Hepatocyte (in vitro differentiated cells): ENCODE measurements around the gene GRID2. TPM values are rescaled to one million over a fixed set of nuclear protein-coding genes. Genes with fewer than 3 reads are reported as not detected.

Experiments
- DNase-seq: peaks from one replicate; pipeline ENCODE4 v3.0.0-alpha.2; 2016; ENCODE audit warnings: low spot score
- H2AFZ ChIP-seq: fragments of 200-600 bp; sonication (generic); 2 replicates; pipeline ENCODE4 v1.6.0; 2016; ENCODE audit warnings: antibody characterized with exemption, mild to moderate bottlenecking
- H3K27ac ChIP-seq: fragments of 200-600 bp; sonication (generic); 2 replicates; pipeline ENCODE4 v1.5.1; 2016; ENCODE audit warnings: mild to moderate bottlenecking
- H3K27me3 ChIP-seq: fragments of 200-600 bp; sonication (generic); 2 replicates; pipeline ENCODE4 v1.6.1; 2016
- H3K36me3 ChIP-seq: fragments of 200-600 bp; sonication (generic); replicated peaks from 2 replicates; pipeline ENCODE4 v1.5.1; 2016; ENCODE audit warnings: low read depth; ENCODE audit not compliant: insufficient read depth
- H3K4me1 ChIP-seq: fragments of 200-600 bp; sonication (generic); 2 replicates; pipeline ENCODE4 v1.5.1; 2016; ENCODE audit warnings: mild to moderate bottlenecking, moderate library complexity; ENCODE audit not compliant: insufficient read depth
- H3K4me2 ChIP-seq: fragments of 200-600 bp; sonication (generic); 2 replicates; pipeline ENCODE4 v1.6.0; 2016
- H3K4me3 ChIP-seq: fragments of 200-600 bp; sonication (generic); 2 replicates; pipeline ENCODE4 v1.5.1; 2016; ENCODE audit warnings: mild to moderate bottlenecking
- H3K79me2 ChIP-seq: fragments of 200-600 bp; sonication (generic); 2 replicates; pipeline ENCODE4 v1.6.0; 2017; ENCODE audit warnings: mild to moderate bottlenecking
- H3K9me2 ChIP-seq: fragments of 200-600 bp; sonication (generic); replicated peaks from 2 replicates; pipeline ENCODE4 v1.6.0; 2017; ENCODE audit warnings: mild to moderate bottlenecking; ENCODE audit not compliant: insufficient read depth
- H3K9me3 ChIP-seq: fragments of 200-600 bp; sonication (generic); 2 replicates; pipeline ENCODE4 v1.5.1; 2016; ENCODE audit warnings: low read depth, mild to moderate bottlenecking
- H4K20me1 ChIP-seq: fragments of 200-600 bp; sonication (generic); 2 replicates; pipeline ENCODE4 v1.6.0; 2016; ENCODE audit warnings: mild to moderate bottlenecking; ENCODE audit not compliant: insufficient read depth, poor library complexity, severe bottlenecking
- EZH2 ChIP-seq: fragments of 200-600 bp; sonication (generic); IDR thresholded peaks from 2 replicates; pipeline ENCODE4 v1.6.1; 2016; ENCODE audit warnings: antibody characterized with exemption, mild to moderate bottlenecking, borderline replicate concordance
- EZH2phosphoT487 ChIP-seq: fragments of 200-600 bp; sonication (generic); IDR thresholded peaks from one replicate; pipeline ENCODE4 v1.6.1; 2018; ENCODE audit warnings: antibody characterized with exemption, mild to moderate bottlenecking, low read depth, moderate library complexity; ENCODE audit not compliant: unreplicated experiment, severe bottlenecking
- WGBS: methylation state at CpG from one replicate; pipeline ENCODE4 v1.1.6; 2016; ENCODE audit warnings: low lambda C conversion rate; ENCODE audit errors: missing lambda C conversion rate; 5-methylcytosine and 5-hydroxymethylcytosine counted together
- polyA plus RNA-seq: library from polyadenylated mRNA; unstranded; fragments of >200 nt; fragmentation: Nextera tagmentation; extraction: Ambion mirVana; gene quantifications from 2 replicates; pipeline ENCODE4 v1.2.1, GENCODE V29; 2016
- total RNA-seq: library from RNA; depleted of rRNA; stranded (reverse); fragments of >200 nt; gene quantifications from 2 replicates; pipeline ENCODE4 v1.2.3, GENCODE V29; 2014
- TF ChIP-seq, protein P1 (sequence below): fragments of 200-600 bp; sonication (generic); IDR thresholded peaks from 2 replicates; pipeline ENCODE4 v1.5.1; 2016; ENCODE audit warnings: antibody characterized with exemption, mild to moderate bottlenecking; ENCODE audit not compliant: poor library complexity

Gene GRID2
- total and polyA plus RNA-seq, 2 experiments from 2014 or later = 0.53 to 3.5 TPM

- WGBS = 100% methylated on average over 1 of the region's 1 CpG
- Histone ChIP-seq H4K20me1 (no peaks in the 10 kb centered on the region), H3K4me3 (no peak overlapping the region), H3K9me3 (no peaks in the 10 kb centered on the region), H3K27me3 (no peaks in the 10 kb centered on the region), H3K4me2 (no peak overlapping the region), H3K4me1 (no peaks in the 10 kb centered on the region), H3K27ac (no peak overlapping the region), H3K36me3 (no peaks in the 10 kb centered on the region), H3K9me2 (no peaks in the 10 kb centered on the region), H3K79me2 (no peaks in the 10 kb centered on the region), H2AFZ (no peak overlapping the region)
- TF ChIP-seq EZH2 (no peak), EZH2phosphoT487 (no peak)
- TF ChIP-seq, protein P1, sequence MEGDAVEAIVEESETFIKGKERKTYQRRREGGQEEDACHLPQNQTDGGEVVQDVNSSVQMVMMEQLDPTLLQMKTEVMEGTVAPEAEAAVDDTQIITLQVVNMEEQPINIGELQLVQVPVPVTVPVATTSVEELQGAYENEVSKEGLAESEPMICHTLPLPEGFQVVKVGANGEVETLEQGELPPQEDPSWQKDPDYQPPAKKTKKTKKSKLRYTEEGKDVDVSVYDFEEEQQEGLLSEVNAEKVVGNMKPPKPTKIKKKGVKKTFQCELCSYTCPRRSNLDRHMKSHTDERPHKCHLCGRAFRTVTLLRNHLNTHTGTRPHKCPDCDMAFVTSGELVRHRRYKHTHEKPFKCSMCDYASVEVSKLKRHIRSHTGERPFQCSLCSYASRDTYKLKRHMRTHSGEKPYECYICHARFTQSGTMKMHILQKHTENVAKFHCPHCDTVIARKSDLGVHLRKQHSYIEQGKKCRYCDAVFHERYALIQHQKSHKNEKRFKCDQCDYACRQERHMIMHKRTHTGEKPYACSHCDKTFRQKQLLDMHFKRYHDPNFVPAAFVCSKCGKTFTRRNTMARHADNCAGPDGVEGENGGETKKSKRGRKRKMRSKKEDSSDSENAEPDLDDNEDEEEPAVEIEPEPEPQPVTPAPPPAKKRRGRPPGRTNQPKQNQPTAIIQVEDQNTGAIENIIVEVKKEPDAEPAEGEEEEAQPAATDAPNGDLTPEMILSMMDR = no peak
- no peak for DNase-seq
Measured at GRCh38 chr4:93478805-93479204, 1175.0 kb downstream of the GRID2 start.

GRCh38 chr4:93480452-93480851 is 1176.7 kb downstream of the GRID2 start:
- Histone ChIP-seq H3K4me3 (no peak overlapping the region), H3K79me2 (no peaks in the 10 kb centered on the region), H3K36me3 (no peaks in the 10 kb centered on the region), H3K4me2 (no peak overlapping the region), H3K9me2 (no peaks in the 10 kb centered on the region), H3K27ac (no peak overlapping the region), H3K9me3 (no peaks in the 10 kb centered on the region), H3K4me1 (no peaks in the 10 kb centered on the region), H2AFZ (no peak overlapping the region), H4K20me1 (no peaks in the 10 kb centered on the region), H3K27me3 (no peaks in the 10 kb centered on the region)
- TF ChIP-seq EZH2phosphoT487 = no peak
- no peak for TF ChIP-seq EZH2
- TF ChIP-seq, protein P1 = no peak
- DNase-seq = no peak
- 93% methylated on average over 1 of the region's 1 CpG for WGBS

- TF ChIP-seq EZH2 = no peak
- no peak for TF ChIP-seq EZH2phosphoT487
- TF ChIP-seq, protein P1 = no peak
- no peaks in the 10 kb centered on the region for H3K9me3 ChIP-seq
- no peak overlapping the region for H2AFZ ChIP-seq
- no peak for DNase-seq
- no peak overlapping the region for H3K4me3 ChIP-seq
- H3K36me3 ChIP-seq = no peaks in the 10 kb centered on the region
- no peak overlapping the region for H3K4me2 ChIP-seq
- no peaks in the 10 kb centered on the region for H3K9me2 ChIP-seq
- H3K4me1 ChIP-seq = no peaks in the 10 kb centered on the region
- H3K27me3 ChIP-seq = no peaks in the 10 kb centered on the region
- no peaks in the 10 kb centered on the region for H4K20me1 ChIP-seq
- no peak overlapping the region for H3K27ac ChIP-seq
- no peaks in the 10 kb centered on the region for H3K79me2 ChIP-seq
- 67% methylated on average over 4 of the region's 4 CpGs for WGBS
Measured at GRCh38 chr4:93495346-93495745, 1191.6 kb downstream of the GRID2 start.

GRCh38 chr4:93501244-93501643 is 1197.5 kb downstream of the GRID2 start:
- TF ChIP-seq EZH2phosphoT487 (no peak), EZH2 (no peak)
- H4K20me1 ChIP-seq = no peaks in the 10 kb centered on the region
- DNase-seq = no peak
- no peak overlapping the region for H3K4me3 ChIP-seq
- no peaks in the 10 kb centered on the region for H3K4me1 ChIP-seq
- no peaks in the 10 kb centered on the region for H3K9me2 ChIP-seq
- no peaks in the 10 kb centered on the region for H3K36me3 ChIP-seq
- no peaks in the 10 kb centered on the region for H3K79me2 ChIP-seq
- no peaks in the 10 kb centered on the region for H3K9me3 ChIP-seq
- no peaks in the 10 kb centered on the region for H3K27me3 ChIP-seq
- H3K27ac ChIP-seq = no peak overlapping the region
- 81% methylated on average over 3 of the region's 3 CpGs for WGBS
- H2AFZ ChIP-seq = no peak overlapping the region
- no peak overlapping the region for H3K4me2 ChIP-seq
